HG03159 (cell line): ENCODE data around the gene UCN2.

Experiments used
- ATAC-seq: cut with Tn5 transposase; IDR thresholded peaks from one replicate; pipeline ENCODE4 v1.9.1; 2021; ENCODE audit warnings: mild to moderate bottlenecking, moderate library complexity; ENCODE audit not compliant: unreplicated experiment

UCN2 gene, protein sequence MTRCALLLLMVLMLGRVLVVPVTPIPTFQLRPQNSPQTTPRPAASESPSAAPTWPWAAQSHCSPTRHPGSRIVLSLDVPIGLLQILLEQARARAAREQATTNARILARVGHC

GRCh38 chr3:48563382-48563918 lies at the start of gene UCN2:
TSS of gene UCN2 (minus strand) at chr3:48563781. CDS start at chr3:48563124, 657 bp downstream.
- no peak for ATAC-seq

DNA sequence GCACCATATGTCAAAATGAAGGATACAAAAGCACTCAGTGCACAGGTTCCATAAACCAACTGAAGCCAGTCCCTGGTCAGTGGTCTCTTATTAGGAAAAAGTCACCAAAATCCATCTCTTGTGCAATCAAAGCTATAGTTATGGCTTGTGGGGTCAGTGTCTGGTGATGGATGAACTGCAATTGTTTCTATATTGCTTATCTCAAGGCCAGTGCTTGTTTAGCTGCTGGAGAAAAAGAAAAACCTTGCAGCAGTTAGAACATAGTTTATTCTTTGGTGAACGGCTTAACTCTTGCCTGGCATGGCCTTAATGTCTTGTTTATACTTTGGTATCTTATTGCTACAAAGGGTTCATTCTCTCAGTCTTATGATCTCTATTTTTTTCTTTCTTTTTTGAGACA lies 48.7 kb upstream of the UCN2 start:
- no peak for ATAC-seq

GRCh38 chr3:48609088-48610005 lies 45.8 kb upstream of the UCN2 start, which contains the start of gene UQCRC1:
TSS of gene UQCRC1 (minus strand) at chr3:48609646. CDS start at chr3:48609620, 26 bp downstream.
- peak; percentile 98 for ATAC-seq

DNA sequence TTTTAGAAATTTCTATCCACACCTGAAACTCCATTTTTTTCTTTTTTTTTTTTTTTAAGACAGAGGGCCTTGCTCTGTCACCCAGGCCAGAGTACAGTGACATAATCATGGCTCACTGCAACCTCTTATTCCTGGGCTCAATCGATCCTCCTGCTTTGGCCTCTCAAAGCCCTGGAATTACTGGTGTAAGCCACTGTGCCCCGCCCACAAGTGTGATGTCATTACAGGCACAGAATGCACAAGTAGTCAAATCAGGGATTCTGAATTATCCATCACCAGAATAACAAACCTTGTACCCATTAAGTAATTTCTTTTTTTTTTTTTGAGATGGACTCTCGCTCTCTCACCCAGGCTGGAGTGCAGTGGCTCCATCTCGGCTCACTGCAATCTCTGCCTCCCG lies 43.9 kb upstream of the UCN2 start:
- ATAC-seq = no peak

DNA sequence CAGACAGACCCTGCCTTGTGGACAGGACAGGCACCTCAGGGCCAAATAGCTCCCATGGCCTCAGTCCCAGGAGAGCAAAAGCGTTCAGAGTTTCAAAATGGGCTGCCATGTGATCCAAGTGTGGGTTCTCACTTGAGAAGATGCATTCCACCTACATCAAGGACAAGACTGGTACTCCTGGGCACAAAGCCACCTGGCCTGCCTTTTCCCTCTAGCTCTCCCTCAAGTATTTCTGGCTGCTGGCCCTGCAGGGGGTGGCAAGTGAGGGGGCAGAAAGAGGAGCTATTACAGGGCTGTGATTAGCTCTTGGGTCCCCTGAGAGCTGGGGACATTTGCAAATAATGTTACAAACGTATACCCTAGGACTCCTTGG lies 38.0 kb upstream of the UCN2 start:
- no peak for ATAC-seq

- no peak for ATAC-seq
Observed at GRCh38 chr3:48600711-48601621, 37.4 kb upstream of the UCN2 start.

GRCh38 chr3:48599509-48600285 lies 36.1 kb upstream of the UCN2 start:
- no peak for ATAC-seq

GRCh38 chr3:48599077-48599501 lies 35.5 kb upstream of the UCN2 start:
- ATAC-seq = no peak

- no peak for ATAC-seq
Observed at GRCh38 chr3:48598323-48599076, 34.9 kb upstream of the UCN2 start.

- no peak for ATAC-seq
Observed at GRCh38 chr3:48597408-48597800, 33.8 kb upstream of the UCN2 start.

DNA sequence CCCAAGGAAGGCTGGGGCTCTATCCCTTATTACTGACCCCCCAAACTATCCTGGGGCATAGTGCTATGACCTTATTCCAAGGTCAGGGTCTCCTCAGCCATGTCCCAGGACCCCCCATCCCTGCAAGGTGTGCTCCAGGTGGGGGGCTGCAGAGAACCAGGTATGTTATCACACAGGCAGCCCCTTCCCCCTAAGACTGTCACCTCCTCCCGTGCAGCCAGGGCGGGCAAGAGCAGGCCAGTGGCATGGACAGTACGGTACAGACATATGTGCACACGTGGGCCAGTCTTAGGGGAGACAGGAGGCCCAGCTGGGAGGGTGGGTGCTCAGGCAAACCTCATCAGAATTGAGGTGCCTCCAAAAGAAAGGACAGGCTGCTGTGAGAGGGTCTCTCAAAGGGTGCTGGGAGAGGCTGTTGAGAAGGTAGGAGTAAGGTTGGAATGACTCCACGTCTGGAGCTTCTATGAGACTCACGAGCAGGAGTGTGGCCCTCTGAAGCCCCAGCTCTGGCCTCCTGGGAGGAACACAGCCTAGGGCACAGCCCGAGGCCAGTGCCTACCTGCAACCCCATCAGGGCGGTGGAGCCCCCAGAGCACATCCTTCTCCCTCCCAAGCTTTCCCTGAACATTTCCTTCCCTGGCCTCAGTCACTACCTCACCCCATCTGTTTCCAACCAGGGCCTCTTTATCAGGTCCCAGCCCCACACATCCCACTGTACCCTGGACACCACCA lies 33.3 kb upstream of the UCN2 start:
- no peak for ATAC-seq

DNA sequence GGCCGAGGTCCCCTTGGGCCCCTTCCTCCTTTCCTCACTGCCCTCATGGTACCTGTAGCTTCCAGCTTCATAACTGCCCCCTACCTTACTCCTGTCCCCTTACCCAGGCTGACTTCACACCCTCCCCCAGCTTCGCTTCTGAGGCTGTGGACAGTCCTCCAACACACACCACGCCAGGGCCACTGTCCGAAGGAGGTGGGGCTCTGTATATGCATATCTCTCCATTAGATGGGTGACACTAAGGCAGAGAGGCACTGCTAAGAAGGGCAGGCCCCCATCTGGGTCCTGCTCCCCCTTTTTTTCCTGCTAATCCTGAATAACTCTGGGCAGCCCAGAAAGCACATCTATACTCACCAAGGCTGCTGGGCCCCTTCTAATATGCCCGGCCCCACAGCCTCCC lies 32.6 kb upstream of the UCN2 start:
- no peak for ATAC-seq

DNA sequence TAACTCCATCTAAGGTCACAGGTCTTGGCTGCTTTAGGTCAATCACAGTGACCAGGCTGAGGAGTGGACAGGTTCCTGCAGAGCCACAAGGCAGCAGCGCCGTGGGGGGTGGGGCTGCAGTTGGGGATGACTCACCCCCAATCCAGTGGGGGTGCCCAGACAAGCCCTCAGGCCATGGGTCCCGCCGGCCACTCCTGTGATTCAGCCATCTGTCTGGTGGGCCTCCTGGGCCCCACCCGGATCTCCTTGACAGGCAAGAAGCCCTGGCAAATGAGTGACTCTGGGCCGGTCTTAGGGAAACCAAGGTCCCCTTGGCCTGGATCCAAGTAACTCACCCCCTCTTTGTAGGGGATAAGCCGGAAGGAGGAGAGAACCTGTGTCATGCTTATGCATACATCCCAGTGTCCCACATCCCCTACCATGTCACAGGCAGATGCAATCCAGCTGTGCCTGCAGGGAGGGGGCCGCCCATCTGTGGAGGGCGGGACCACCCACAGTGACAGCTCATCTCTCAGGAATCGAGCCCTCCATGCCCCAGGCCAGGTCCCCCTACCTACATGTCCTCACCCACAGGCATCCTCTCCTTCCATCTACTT lies 32.0 kb upstream of the UCN2 start:
- no peak for ATAC-seq

GRCh38 chr3:48595075-48595525 lies 31.5 kb upstream of the UCN2 start, which contains the start of gene COL7A1:
TSS of gene COL7A1 (minus strand) at chr3:48595329. CDS start at chr3:48595159, 170 bp downstream.
- no peak for ATAC-seq

DNA sequence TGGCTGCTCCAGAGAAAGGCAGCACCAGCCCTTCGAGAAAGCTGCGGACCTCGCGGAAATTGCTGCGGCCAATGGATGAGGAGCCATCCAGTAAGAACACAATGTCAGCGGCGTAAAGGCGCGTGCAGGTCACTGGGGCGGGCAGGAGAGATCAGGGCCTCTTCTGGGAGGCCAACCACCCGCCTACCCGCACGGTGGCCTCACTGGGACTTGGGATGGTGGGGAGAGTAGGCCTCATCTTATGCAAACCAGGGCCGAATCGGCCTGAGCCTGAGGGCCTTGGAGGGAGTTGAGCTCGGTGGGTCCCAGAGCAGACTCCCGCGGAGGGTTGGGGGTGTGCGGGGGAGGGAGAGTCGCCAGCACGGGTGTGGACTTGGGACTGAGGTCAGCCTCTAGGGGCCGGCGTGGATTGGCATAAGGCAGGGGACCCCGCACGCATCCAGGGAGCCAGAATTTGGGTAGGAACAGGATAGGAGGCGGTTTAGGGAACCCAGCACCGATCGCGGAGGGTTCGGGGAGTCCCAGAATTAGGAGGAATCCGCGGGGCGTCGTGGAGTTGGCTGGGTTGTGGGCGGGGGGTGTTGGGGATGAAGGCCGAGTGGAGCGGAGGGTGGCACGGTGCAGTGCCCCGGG lies 31.0 kb upstream of the UCN2 start:
- no peak for ATAC-seq

- no peak for ATAC-seq
Observed at GRCh38 chr3:48593337-48593736, 29.8 kb upstream of the UCN2 start.

- ATAC-seq = no peak
Observed at GRCh38 chr3:48592519-48593087, 29.0 kb upstream of the UCN2 start.
